HepG2 (cell line): Measurements from ENCODE around the gene L3MBTL1. TPM values are rescaled to one million over a fixed set of nuclear protein-coding genes. Genes with fewer than 3 reads are reported as not detected.

Experiments used
- ELF4 ChIP-seq: sonication (generic); formaldehyde crosslinking; IDR thresholded peaks from 2 replicates; pipeline ENCODE4 v1.5.0; 2020; ENCODE audit warnings: missing genetic modification reagents, mild to moderate bottlenecking, moderate library complexity, borderline replicate concordance
- FOXK2 ChIP-seq: fragments of 450-650 bp; IDR thresholded peaks from 2 replicates; pipeline ENCODE4 v1.6.1; 2016
- FOXO4 ChIP-seq: sonication (generic); formaldehyde crosslinking; conservative IDR thresholded peaks from 2 replicates; pipeline ENCODE4 v1.8.1; 2023; ENCODE audit warnings: missing genetic modification reagents
- KDM2A ChIP-seq: sonication (generic); formaldehyde crosslinking; IDR thresholded peaks from 2 replicates; pipeline ENCODE4 v1.4.0; 2020; ENCODE audit warnings: low read depth, missing genetic modification reagents, borderline replicate concordance
- KDM3A ChIP-seq: IDR thresholded peaks from 2 replicates; pipeline ENCODE4 v1.6.1; 2018; ENCODE audit warnings: low read depth, missing compliant biosample characterization
- MIER3 ChIP-seq: IDR thresholded peaks from 2 replicates; pipeline ENCODE4 v1.6.1; 2016; ENCODE audit warnings: missing compliant biosample characterization, borderline replicate concordance
- MTERF4 ChIP-seq: sonication (generic); formaldehyde crosslinking; IDR thresholded peaks from 2 replicates; pipeline ENCODE4 v1.8.0; 2023; ENCODE audit warnings: mild to moderate bottlenecking, missing genetic modification reagents
- MXD4 ChIP-seq: IDR thresholded peaks from 2 replicates; pipeline ENCODE4 v1.6.1; 2016; ENCODE audit warnings: mild to moderate bottlenecking, missing biosample characterization, missing genetic modification reagents
- NFE2 ChIP-seq: sonication (generic); formaldehyde crosslinking; IDR thresholded peaks from 2 replicates; pipeline ENCODE4 v1.4.0; 2020; ENCODE audit warnings: missing genetic modification reagents
- PHF5A ChIP-seq: IDR thresholded peaks from one replicate; pipeline ENCODE4 v1.6.1; 2018; ENCODE audit warnings: low read depth, missing genetic modification reagents; ENCODE audit not compliant: unreplicated experiment
- RORA ChIP-seq: sonication (generic); formaldehyde crosslinking; IDR thresholded peaks from 2 replicates; pipeline ENCODE4 v1.5.0; 2020; ENCODE audit warnings: mild to moderate bottlenecking, missing genetic modification reagents, moderate library complexity
- RXRB ChIP-seq: IDR thresholded peaks from 2 replicates; pipeline ENCODE4 v1.6.1; 2016; ENCODE audit warnings: borderline replicate concordance, missing genetic modification reagents, missing compliant biosample characterization
- YY1 ChIP-seq: IDR thresholded peaks from 2 replicates; pipeline ENCODE4 v1.6.1; 2011; ENCODE audit warnings: low read length, low read depth, moderate library complexity, mild to moderate bottlenecking; ENCODE audit not compliant: insufficient read depth, insufficient replicate concordance
- ZNF713 ChIP-seq: sonication (generic); formaldehyde crosslinking; IDR thresholded peaks from 2 replicates; pipeline ENCODE4 v1.4.0; 2020; ENCODE audit warnings: mild to moderate bottlenecking, missing genetic modification reagents
- ZNF749 ChIP-seq: sonication (generic); formaldehyde crosslinking; IDR thresholded peaks from 2 replicates; pipeline ENCODE4 v1.8.0; 2022; ENCODE audit warnings: mild to moderate bottlenecking, missing genetic modification reagents, moderate library complexity, borderline replicate concordance
- polyA plus RNA-seq, 8 experiments: library from polyadenylated mRNA; depleted of rRNA in 3 of 8; stranded (reverse) in 7 of 8; unstranded in 1 of 8; fragments of >200 nt; fragmentation: Illumina TruSeq in 4 of 8; extraction: Trizol in 4 of 8; gene quantifications; 2 replicates each; pipeline versions ENCODE4 v1.2.1 to v1.2.3, GENCODE V29; 2011 to 2016; ENCODE audit warnings: low read depth in 4 of 8, missing spikeins in 1 of 8, mixed read lengths in 1 of 8; ENCODE audit not compliant: insufficient read depth in 1 of 8
- total RNA-seq, 5 experiments: library from RNA; depleted of rRNA; stranded (reverse); fragments of >200 nt; fragmentation: Illumina TruSeq; extraction: Trizol; gene quantifications; 2 replicates each; pipeline ENCODE4 v1.2.3, GENCODE V29; 2016; ENCODE audit warnings: low read depth in 1 of 5
- TF ChIP-seq, protein P1 (sequence below): sonication (generic); formaldehyde crosslinking; IDR thresholded peaks from 2 replicates; pipeline ENCODE4 v1.5.0; 2020; ENCODE audit warnings: mild to moderate bottlenecking, missing genetic modification reagents, borderline replicate concordance

The L3MBTL1 gene
- total and polyA plus RNA-seq, 2 of the 13 experiments (the other 11 are each of a cell fraction or from before 2014, with no cell fraction given) = 9.0 to 17.8 TPM

GRCh38 chr20:43537921-43538877 lies 30.7 kb downstream of the L3MBTL1 start (continued):
- TF ChIP-seq MXD4 (CRISPR knock-in tag) (no peak), PHF5A (no peak), ZNF713 (CRISPR knock-in tag) (0 out of 2 replicates have a peak, but pooled peaks have one; percentile 63), RORA (CRISPR knock-in tag) (no peak), FOXO4 (CRISPR knock-in tag) (peak; percentile 95; the same call in 1 of the 2 replicates), YY1 (no peak), KDM3A (no peak), ELF4 (CRISPR knock-in tag) (no peak), KDM2A (CRISPR knock-in tag) (peak; percentile 69), NFE2 (CRISPR knock-in tag) (0 out of 2 replicates have a peak, but pooled peaks have one; percentile 12), MIER3 (CRISPR knock-in tag) (0 out of 2 replicates have a peak, but pooled peaks have one; percentile 44), MTERF4 (CRISPR knock-in tag) (0 out of 2 replicates have a peak, but pooled peaks have one; percentile 20), RXRB (peak; percentile 77), FOXK2 (no peak), ZNF749 (CRISPR knock-in tag) (no peak)
- TF ChIP-seq, protein P1, sequence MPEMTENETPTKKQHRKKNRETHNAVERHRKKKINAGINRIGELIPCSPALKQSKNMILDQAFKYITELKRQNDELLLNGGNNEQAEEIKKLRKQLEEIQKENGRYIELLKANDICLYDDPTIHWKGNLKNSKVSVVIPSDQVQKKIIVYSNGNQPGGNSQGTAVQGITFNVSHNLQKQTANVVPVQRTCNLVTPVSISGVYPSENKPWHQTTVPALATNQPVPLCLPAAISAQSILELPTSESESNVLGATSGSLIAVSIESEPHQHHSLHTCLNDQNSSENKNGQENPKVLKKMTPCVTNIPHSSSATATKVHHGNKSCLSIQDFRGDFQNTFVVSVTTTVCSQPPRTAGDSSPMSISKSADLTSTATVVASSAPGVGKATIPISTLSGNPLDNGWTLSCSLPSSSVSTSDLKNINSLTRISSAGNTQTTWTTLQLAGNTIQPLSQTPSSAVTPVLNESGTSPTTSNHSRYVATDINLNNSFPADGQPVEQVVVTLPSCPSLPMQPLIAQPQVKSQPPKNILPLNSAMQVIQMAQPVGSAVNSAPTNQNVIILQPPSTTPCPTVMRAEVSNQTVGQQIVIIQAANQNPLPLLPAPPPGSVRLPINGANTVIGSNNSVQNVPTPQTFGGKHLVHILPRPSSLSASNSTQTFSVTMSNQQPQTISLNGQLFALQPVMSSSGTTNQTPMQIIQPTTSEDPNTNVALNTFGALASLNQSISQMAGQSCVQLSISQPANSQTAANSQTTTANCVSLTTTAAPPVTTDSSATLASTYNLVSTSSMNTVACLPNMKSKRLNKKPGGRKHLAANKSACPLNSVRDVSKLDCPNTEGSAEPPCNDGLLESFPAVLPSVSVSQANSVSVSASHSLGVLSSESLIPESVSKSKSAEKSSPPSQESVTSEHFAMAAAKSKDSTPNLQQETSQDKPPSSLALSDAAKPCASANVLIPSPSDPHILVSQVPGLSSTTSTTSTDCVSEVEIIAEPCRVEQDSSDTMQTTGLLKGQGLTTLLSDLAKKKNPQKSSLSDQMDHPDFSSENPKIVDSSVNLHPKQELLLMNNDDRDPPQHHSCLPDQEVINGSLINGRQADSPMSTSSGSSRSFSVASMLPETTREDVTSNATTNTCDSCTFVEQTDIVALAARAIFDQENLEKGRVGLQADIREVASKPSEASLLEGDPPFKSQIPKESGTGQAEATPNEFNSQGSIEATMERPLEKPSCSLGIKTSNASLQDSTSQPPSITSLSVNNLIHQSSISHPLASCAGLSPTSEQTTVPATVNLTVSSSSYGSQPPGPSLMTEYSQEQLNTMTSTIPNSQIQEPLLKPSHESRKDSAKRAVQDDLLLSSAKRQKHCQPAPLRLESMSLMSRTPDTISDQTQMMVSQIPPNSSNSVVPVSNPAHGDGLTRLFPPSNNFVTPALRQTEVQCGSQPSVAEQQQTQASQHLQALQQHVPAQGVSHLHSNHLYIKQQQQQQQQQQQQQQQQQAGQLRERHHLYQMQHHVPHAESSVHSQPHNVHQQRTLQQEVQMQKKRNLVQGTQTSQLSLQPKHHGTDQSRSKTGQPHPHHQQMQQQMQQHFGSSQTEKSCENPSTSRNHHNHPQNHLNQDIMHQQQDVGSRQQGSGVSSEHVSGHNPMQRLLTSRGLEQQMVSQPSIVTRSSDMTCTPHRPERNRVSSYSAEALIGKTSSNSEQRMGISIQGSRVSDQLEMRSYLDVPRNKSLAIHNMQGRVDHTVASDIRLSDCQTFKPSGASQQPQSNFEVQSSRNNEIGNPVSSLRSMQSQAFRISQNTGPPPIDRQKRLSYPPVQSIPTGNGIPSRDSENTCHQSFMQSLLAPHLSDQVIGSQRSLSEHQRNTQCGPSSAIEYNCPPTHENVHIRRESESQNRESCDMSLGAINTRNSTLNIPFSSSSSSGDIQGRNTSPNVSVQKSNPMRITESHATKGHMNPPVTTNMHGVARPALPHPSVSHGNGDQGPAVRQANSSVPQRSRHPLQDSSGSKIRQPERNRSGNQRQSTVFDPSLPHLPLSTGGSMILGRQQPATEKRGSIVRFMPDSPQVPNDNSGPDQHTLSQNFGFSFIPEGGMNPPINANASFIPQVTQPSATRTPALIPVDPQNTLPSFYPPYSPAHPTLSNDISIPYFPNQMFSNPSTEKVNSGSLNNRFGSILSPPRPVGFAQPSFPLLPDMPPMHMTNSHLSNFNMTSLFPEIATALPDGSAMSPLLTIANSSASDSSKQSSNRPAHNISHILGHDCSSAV (CRISPR knock-in tag) = no peak
